SH-SY5Y (cell line): Measurements from ENCODE around the gene CDC42SE2.

ENCODE experiments used
- GATA2 ChIP-seq: IDR thresholded peaks from 2 replicates; pipeline ENCODE4 v1.6.1; 2011; ENCODE audit warnings: mild to moderate bottlenecking, low read depth, low read length
- GATA3 ChIP-seq: IDR thresholded peaks from 2 replicates; pipeline ENCODE4 v1.6.1; 2011; ENCODE audit warnings: low read depth, mild to moderate bottlenecking, low read length, moderate library complexity

DNA sequence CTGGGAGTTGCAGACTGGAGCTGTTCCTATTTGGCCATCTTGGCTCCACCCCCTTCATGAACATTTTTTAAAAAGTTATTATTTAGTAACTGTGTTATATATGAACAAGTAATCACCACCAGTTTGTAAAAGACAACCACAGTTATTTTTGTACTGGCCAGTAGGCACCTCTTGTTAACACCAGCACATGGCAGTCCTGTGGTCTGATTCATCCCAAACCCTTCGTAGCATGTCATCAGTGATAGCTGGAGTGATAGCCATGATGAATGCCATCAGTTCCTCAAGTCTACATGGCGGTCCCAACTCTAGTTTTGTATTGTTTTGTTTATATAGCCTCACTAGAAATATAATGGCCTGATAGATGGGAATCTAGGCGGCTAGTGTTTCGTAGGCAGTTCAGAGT, 74.2 kb downstream of the CDC42SE2 start:
- TF ChIP-seq GATA2 (no peak), GATA3 (no peak)
